ENCODE data around the gene API5. TPM values are rescaled to one million over a fixed set of nuclear protein-coding genes. Genes with fewer than 3 reads are reported as not detected.

Gene API5
- total RNA-seq (100 to 1,000 TPM in 2 of 5 donors, 10 to 100 TPM in 3; 30.3 to 138 (median 60.3) TPM), polyA plus RNA-seq (10 to 100 TPM; 28.3 to 39.6 (median 33.6) TPM)
- long read RNA-seq, donor 1, partial matches to known transcripts = 0 of 6 reads
- long read RNA-seq, donor 1, other reads (novel, unspliced or antisense) = 0 of 6 reads
- long read RNA-seq, donor 2, transcript API5-201 (14 exons, 3,714 nt) = minor isoform, 6 of 18 reads
- long read RNA-seq, donor 2, transcript API5-208 (14 exons, 1,868 nt) = major isoform, 9 of 18 reads
- long read RNA-seq, donor 2, partial matches to known transcripts = 0 of 18 reads
- long read RNA-seq, donor 2, other reads (novel, unspliced or antisense) = 0 of 18 reads
- long read RNA-seq, donor 3, partial matches to known transcripts = 0 of 6 reads
- long read RNA-seq, donor 3, other reads (novel, unspliced or antisense) = 0 of 6 reads
- long read RNA-seq, donor 4, partial matches to known transcripts = 0 of 3 reads
- long read RNA-seq, donor 4, other reads (novel, unspliced or antisense) = 0 of 3 reads
- long read RNA-seq, donor 5, transcript API5-208 (14 exons, 1,868 nt) = major isoform, 5 of 20 reads
- long read RNA-seq, donor 5, partial matches to known transcripts = 10 of 20 reads
- long read RNA-seq, donor 5, other reads (novel, unspliced or antisense) = 0 of 20 reads
- long read RNA-seq, donor 6, transcript API5-208 (14 exons, 1,868 nt) = major isoform, 12 of 37 reads
- long read RNA-seq, donor 6, transcript API5-201 (14 exons, 3,714 nt) = minor isoform, 10 of 37 reads
- long read RNA-seq, donor 6, partial matches to known transcripts = 10 of 37 reads
- long read RNA-seq, donor 6, other reads (novel, unspliced or antisense) = 0 of 37 reads
- long read RNA-seq, donor 7, transcript API5-208 (14 exons, 1,868 nt) = major isoform, 6 of 22 reads
- long read RNA-seq, donor 7, transcript API5-201 (14 exons, 3,714 nt) = minor isoform, 5 of 22 reads
- long read RNA-seq, donor 7, partial matches to known transcripts = 9 of 22 reads
- long read RNA-seq, donor 7, other reads (novel, unspliced or antisense) = 0 of 22 reads
- long read RNA-seq, donor 8, transcript API5-201 (14 exons, 3,714 nt) = major isoform, 8 of 18 reads
- long read RNA-seq, donor 8, transcript API5-208 (14 exons, 1,868 nt) = minor isoform, 5 of 18 reads
- long read RNA-seq, donor 8, partial matches to known transcripts = 0 of 18 reads
- long read RNA-seq, donor 8, other reads (novel, unspliced or antisense) = 0 of 18 reads
- long read RNA-seq, donor 9, partial matches to known transcripts = 6 of 16 reads
- long read RNA-seq, donor 9, other reads (novel, unspliced or antisense) = 0 of 16 reads
- long read RNA-seq, donor 10, partial matches to known transcripts = 0 of 5 reads
- long read RNA-seq, donor 10, other reads (novel, unspliced or antisense) = 0 of 5 reads

DNA sequence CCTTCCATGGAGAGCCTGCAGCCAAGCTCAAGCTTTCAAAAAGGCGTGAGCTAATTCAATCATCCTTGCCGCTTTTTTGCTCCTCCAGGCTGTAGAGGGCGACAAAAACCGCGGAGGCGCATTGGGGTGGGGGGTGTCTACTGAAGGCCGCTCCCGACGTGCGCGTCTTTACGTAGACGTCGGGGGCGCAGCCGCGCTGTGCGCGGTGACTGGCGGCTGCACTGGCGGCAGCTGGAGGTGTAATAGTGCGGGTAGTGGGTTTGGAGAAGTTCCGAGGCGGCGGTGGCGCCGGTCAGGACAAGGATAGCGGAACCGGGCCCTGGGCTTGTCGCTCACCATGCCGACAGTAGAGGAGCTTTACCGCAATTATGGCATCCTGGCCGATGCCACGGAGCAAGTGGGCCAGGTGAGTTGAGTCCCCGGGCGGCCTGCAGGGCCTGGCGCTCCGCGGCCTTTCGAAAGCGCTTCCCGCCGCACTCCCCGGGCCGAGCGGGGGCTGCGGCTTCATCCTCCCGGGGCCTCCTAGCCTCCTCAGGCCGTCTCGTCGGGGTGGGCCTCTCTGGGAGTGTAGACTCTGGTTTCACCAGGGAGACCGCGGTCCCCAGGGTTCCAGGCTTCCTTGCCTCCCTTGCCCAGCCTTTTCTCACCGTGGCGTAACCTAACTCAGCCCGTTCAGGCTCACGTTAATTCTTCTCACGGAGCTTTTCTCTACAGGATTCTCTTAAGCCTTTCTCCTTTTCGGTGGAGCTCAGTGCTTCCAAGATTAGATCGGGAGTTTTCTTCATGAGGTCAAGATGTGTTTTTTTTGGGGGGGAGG lies at the start of gene API5:
TSS of gene API5 (plus strand) at position 206 of the 817 bp plus-strand sequence. CDS start at position 338, 132 bp downstream.
- DNase-seq = peak; percentile 91 to 98
- TF ChIP-seq POLR2A (IDR thresholded peaks at IDR 0.05) = peak in 2 of 4 donors; percentile 22 to 34
- TF ChIP-seq EP300 (IDR thresholded peaks at IDR 0.05) = no peak
- peak; percentile 58 to 94 (median 78) for TF ChIP-seq POLR2AphosphoS5 (IDR thresholded peaks at IDR 0.05)
- TF ChIP-seq, protein P1, sequence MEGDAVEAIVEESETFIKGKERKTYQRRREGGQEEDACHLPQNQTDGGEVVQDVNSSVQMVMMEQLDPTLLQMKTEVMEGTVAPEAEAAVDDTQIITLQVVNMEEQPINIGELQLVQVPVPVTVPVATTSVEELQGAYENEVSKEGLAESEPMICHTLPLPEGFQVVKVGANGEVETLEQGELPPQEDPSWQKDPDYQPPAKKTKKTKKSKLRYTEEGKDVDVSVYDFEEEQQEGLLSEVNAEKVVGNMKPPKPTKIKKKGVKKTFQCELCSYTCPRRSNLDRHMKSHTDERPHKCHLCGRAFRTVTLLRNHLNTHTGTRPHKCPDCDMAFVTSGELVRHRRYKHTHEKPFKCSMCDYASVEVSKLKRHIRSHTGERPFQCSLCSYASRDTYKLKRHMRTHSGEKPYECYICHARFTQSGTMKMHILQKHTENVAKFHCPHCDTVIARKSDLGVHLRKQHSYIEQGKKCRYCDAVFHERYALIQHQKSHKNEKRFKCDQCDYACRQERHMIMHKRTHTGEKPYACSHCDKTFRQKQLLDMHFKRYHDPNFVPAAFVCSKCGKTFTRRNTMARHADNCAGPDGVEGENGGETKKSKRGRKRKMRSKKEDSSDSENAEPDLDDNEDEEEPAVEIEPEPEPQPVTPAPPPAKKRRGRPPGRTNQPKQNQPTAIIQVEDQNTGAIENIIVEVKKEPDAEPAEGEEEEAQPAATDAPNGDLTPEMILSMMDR (IDR thresholded peaks at IDR 0.05) = peak in 5 of 7 experiments; percentile 56 to 75 (median 58)
- H3K27ac ChIP-seq = peak within 1 kb of the TSS; percentile 86 to 93 (median 89)
- no peaks in the 10 kb centered on the region for H3K9me3 ChIP-seq
- peaks cover 0 to 4% (median 0%) of the 10 kb centered on the region in 4 donors for H3K36me3 ChIP-seq
- 0 to 1% (median 0%) methylated on average over 18 to 60 of the region's 60 CpGs for WGBS, 5 donors
- H3K4me3 ChIP-seq = peak within 1 kb of the TSS; percentile 78 to 93 (median 86)
- peaks cover 28 to 44% (median 33%) of the 10 kb centered on the region in 4 donors for H3K4me1 ChIP-seq
- intact Hi-C loops (cut with DNase I; ENCODE audit: low total_unique reads) = no loop called here
- no peaks in the 10 kb centered on the region for H3K27me3 ChIP-seq

- H3K27me3 ChIP-seq = no peaks in the 10 kb centered on the region
- H3K27ac ChIP-seq = no peak overlapping the region
- TF ChIP-seq, protein P1 (IDR thresholded peaks at IDR 0.05) = no peak
- TF ChIP-seq EP300 (IDR thresholded peaks at IDR 0.05) (no peak), POLR2AphosphoS5 (IDR thresholded peaks at IDR 0.05) (no peak), POLR2A (IDR thresholded peaks at IDR 0.05) (no peak)
- intact Hi-C loops (cut with DNase I; ENCODE audit: low total_unique reads) = no loop called here
- DNase-seq = peak; percentile 30 to 55
- 49 to 61% (median 58%) methylated on average over 10 of the region's 10 CpGs for WGBS, 5 donors
- peaks cover 0 to 13% (median 2%) of the 10 kb centered on the region in 4 donors for H3K4me1 ChIP-seq
- no peaks in the 10 kb centered on the region for H3K36me3 ChIP-seq
- no peaks in the 10 kb centered on the region for H3K9me3 ChIP-seq
- no peak overlapping the region for H3K4me3 ChIP-seq
These were observed 43.8 kb upstream of the API5 start for GRCh38 chr11:43267856-43268580.

GRCh38 chr11:43268786-43269185 lies 43.0 kb upstream of the API5 start:
- WGBS, 5 donors = 21 to 41% (median 29%) methylated on average over 2 of the region's 2 CpGs
- DNase-seq = no peak

More at GRCh38 chr11:43268786-43269185, 43.0 kb upstream of the API5 start:
- H3K27ac ChIP-seq = no peak overlapping the region
- no peaks in the 10 kb centered on the region for H3K27me3 ChIP-seq
- TF ChIP-seq POLR2A (IDR thresholded peaks at IDR 0.05) = no peak
- no peak for TF ChIP-seq EP300 (IDR thresholded peaks at IDR 0.05)
- no peak for TF ChIP-seq POLR2AphosphoS5 (IDR thresholded peaks at IDR 0.05)
- TF ChIP-seq, protein P1 (IDR thresholded peaks at IDR 0.05) = no peak
- intact Hi-C loops (cut with DNase I; ENCODE audit: low total_unique reads) = no loop called here
- no peaks in the 10 kb centered on the region for H3K9me3 ChIP-seq
- no peak overlapping the region for H3K4me3 ChIP-seq
- peaks cover 0 to 13% (median 2%) of the 10 kb centered on the region in 4 donors for H3K4me1 ChIP-seq
- H3K36me3 ChIP-seq = no peaks in the 10 kb centered on the region
